ENCODE results near the gene SLF2.

GRCh38 chr10:100934084-100934659, 21.4 kb downstream of the SLF2 start:
- TF ChIP-seq CTCF (IDR thresholded peaks at IDR 0.05) = no peak
- TF ChIP-seq POLR2A (IDR thresholded peaks at IDR 0.05) = no peak
- TF ChIP-seq POLR2AphosphoS5 (IDR thresholded peaks at IDR 0.05) = no peak

All from prostate gland (tissue), 2 donors.